NCI-H2081 (cell line): ENCODE data around the gene RAMP1.

ENCODE experiments used
- DNase-seq, 2 experiments: peaks; one replicate each; lab custom pipeline; 2025; lab: John Stamatoyannopoulos, UW

Gene RAMP1

GRCh38 chr2:237951878-237952277, 92.5 kb downstream of the RAMP1 start:
- DNase-seq: no peak

GRCh38 chr2:237952851-237953250, 93.4 kb downstream of the RAMP1 start:
- DNase-seq: no peak

GRCh38 chr2:237955640-237956401, 96.4 kb downstream of the RAMP1 start:
- DNase-seq: no peak

- DNase-seq: no peak
These were observed 96.9 kb downstream of the RAMP1 start for GRCh38 chr2:237956402-237956736.

- no peak for DNase-seq
These were observed 102.2 kb downstream of the RAMP1 start for GRCh38 chr2:237961637-237962036.
